Transverse colon (tissue), 4 donors: Measurements from ENCODE around the gene TMEM150B. TPM values are rescaled to one million over a fixed set of nuclear protein-coding genes. Genes with fewer than 3 reads are reported as not detected.

Experiments
- DNase-seq: peaks from one replicate; pipeline ENCODE4 v3.0.0-alpha.2; 2019
- H3K27ac ChIP-seq, 4 donors: fragments of 200-600 bp; sonication (generic); 2 replicates each; pipeline ENCODE4 v1.5.1; 2016 to 2018; ENCODE audit warnings: inconsistent platforms in 4 of 4
- H3K27me3 ChIP-seq: fragments of 200-600 bp; sonication (generic); 2 replicates; pipeline ENCODE4 v1.5.1; 2017; ENCODE audit warnings: inconsistent platforms
- H3K36me3 ChIP-seq, 4 donors: fragments of 200-600 bp; sonication (generic); 2 replicates each; pipeline ENCODE4 v1.5.1; 2017 to 2019; ENCODE audit warnings: inconsistent platforms in 4 of 4
- H3K4me1 ChIP-seq, 4 donors: fragments of 200-600 bp; sonication (generic); 2 replicates each; pipeline ENCODE4 v1.5.1; 2017 to 2020; ENCODE audit warnings: inconsistent platforms in 4 of 4
- H3K4me3 ChIP-seq, 4 donors: fragments of 200-600 bp; sonication (generic); 1 replicate in 1 of 4; 2 replicates in 3 of 4; pipeline versions ENCODE4 v1.5.1 to v1.6.1; 2017 to 2019; ENCODE audit warnings: inconsistent platforms in 4 of 4
- H3K9me3 ChIP-seq, 2 donors: fragments of 200-600 bp; sonication (generic); 2 replicates each; pipeline ENCODE4 v1.5.1; 2017 to 2019; ENCODE audit warnings: inconsistent platforms in 2 of 2
- EP300 ChIP-seq: sonication (generic); formaldehyde crosslinking; IDR thresholded peaks from one replicate; pipeline ENCODE4 v1.6.1; 2017; ENCODE audit warnings: antibody characterized with exemption, low read depth
- POLR2A ChIP-seq: fragments of 450-650 bp; IDR thresholded peaks from one replicate; pipeline ENCODE4 v1.6.1; 2016; ENCODE audit warnings: antibody characterized with exemption, mild to moderate bottlenecking, moderate library complexity
- POLR2AphosphoS5 ChIP-seq, 3 donors: sonication (generic); formaldehyde crosslinking; IDR thresholded peaks; one replicate each; pipeline ENCODE4 v1.6.1; 2016; ENCODE audit warnings: antibody characterized with exemption in 3 of 3
- WGBS, 2 donors: methylation state at CpG; one replicate each; pipeline ENCODE4 v1.1.5; 2018; ENCODE audit warnings: low coverage in 1 of 2; 5-methylcytosine and 5-hydroxymethylcytosine counted together
- in situ Hi-C, 4 donors: fragments of 200-750 bp; cut with MboI; loops; one replicate each; pipeline versions ENCODE4 v1.15.0 to v1.15.1; 2017; ENCODE audit warnings: low sequenced_read_pairs in 3 of 4, low pct_ligation_motif_present in 1 of 4, low pct_unique_long_range_greater_than_20kb in 1 of 4
- intact Hi-C: fragments of 100-400 bp; cut with DNase I; formaldehyde crosslinking; loops from one replicate; pipeline ENCODE4 v1.15.1; 2023; ENCODE audit warnings: low total_unique reads
- total RNA-seq, 4 donors: library from RNA; depleted of rRNA; stranded (reverse); fragments of >200 nt; gene quantifications; one replicate each; pipeline ENCODE4 v1.1.0, GENCODE V29; 2016
- TF ChIP-seq, protein P1 (sequence below), 5 experiments: fragments of 200-600 bp in 3 of 5; fragments of 450-650 bp in 2 of 5; sonication (generic) in 3 of 5; IDR thresholded peaks; 1 replicate in 2 of 5; 2 replicates in 3 of 5; pipeline ENCODE4 v1.5.1; 2016 to 2017; ENCODE audit warnings: antibody characterized with exemption in 5 of 5, inconsistent platforms in 3 of 5, mild to moderate bottlenecking in 2 of 5, moderate library complexity in 1 of 5

Gene TMEM150B
- total RNA-seq, 4 donors from 2014 or later, result 26.5 to 135 (median 57.4) TPM

DNA sequence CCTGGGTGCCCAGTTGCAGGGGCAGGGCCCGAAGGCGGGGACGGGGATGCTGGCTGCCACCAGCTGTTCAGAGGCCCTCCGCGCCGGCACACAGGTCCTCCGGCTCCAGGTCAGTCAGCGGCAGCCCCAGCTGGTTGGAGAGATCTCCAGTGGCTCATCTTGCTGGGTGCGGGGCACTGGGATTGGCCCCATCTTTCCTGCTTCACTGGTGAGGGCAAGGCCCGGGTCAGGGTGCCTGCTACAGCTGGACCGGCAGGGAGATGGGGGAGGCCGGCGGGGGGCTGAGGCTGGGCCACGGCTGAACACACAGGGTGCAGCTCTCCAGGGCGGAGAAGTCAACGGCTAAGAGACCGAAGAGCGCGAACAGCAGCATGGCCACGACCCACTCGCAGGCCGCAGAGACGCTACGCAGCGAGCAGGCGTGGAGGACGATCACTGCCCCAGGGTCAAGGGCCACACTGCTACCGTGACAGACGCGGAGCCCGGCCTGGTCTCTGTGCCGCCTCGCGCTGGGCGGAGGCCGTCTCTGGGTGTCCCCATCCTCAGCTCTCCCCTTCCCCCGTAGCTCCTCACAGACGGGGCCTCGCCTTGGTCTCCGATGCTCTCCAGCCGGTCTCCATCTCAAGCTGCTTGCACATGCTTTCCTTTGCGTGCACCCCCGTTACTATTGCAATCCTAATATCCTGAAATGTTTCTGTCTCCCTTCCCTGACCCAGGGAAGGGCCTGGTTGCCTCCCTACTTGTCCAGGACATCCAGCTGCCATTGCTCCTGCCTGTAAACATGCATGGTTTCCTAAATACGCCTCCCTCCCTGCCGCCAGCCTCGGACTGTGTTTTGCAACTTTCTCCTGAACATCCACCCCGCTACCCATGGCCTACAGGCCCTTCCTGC is 12.3 kb downstream of the TMEM150B start:
- H3K4me3 ChIP-seq, result no peak overlapping the region
- H3K36me3 ChIP-seq, result no peaks in the 10 kb centered on the region
- H3K27ac ChIP-seq, result no peak overlapping the region
- no peaks in the 10 kb centered on the region for H3K9me3 ChIP-seq
- WGBS, 2 donors, result 75 to 88% methylated on average over 5 to 47 of the region's 47 CpGs
- TF ChIP-seq POLR2A (no peak), EP300 (no peak), POLR2AphosphoS5 (IDR thresholded peaks at IDR 0.05) (no peak)
- TF ChIP-seq, protein P1, sequence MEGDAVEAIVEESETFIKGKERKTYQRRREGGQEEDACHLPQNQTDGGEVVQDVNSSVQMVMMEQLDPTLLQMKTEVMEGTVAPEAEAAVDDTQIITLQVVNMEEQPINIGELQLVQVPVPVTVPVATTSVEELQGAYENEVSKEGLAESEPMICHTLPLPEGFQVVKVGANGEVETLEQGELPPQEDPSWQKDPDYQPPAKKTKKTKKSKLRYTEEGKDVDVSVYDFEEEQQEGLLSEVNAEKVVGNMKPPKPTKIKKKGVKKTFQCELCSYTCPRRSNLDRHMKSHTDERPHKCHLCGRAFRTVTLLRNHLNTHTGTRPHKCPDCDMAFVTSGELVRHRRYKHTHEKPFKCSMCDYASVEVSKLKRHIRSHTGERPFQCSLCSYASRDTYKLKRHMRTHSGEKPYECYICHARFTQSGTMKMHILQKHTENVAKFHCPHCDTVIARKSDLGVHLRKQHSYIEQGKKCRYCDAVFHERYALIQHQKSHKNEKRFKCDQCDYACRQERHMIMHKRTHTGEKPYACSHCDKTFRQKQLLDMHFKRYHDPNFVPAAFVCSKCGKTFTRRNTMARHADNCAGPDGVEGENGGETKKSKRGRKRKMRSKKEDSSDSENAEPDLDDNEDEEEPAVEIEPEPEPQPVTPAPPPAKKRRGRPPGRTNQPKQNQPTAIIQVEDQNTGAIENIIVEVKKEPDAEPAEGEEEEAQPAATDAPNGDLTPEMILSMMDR (IDR thresholded peaks at IDR 0.05), result no peak
- no peak for DNase-seq
- intact Hi-C loops, result no loop called here
- H3K27me3 ChIP-seq, result no peaks in the 10 kb centered on the region
- in situ Hi-C loops, result no loop called here
- no peaks in the 10 kb centered on the region for H3K4me1 ChIP-seq

DNA sequence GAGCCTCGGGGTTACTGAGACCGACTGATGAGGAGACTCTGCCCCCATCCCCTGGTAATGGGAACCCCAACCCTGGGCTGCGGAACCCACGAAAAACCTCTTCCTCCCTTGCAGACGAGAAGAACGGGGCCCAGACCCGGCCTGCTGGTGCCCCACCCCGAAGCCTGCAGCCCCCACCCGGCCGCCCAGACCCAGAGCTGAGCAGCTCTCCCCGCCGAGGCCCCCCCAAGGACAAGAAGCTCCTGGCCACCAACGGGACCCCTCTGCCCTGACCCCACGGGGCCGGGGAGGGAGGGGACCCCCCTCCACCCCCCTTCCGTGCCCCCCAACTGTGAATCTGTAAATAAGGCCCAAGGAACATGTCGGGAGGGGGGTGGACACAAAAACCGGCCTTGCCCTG is 13.3 kb downstream of the TMEM150B start:
- no peak for DNase-seq
- Histone ChIP-seq H3K36me3 (no peaks in the 10 kb centered on the region), H3K4me3 (no peak overlapping the region), H3K27me3 (no peaks in the 10 kb centered on the region), H3K27ac (no peak overlapping the region), H3K4me1 (no peaks in the 10 kb centered on the region), H3K9me3 (no peaks in the 10 kb centered on the region)
- in situ Hi-C loops (no loop called here), intact Hi-C loops (no loop called here)
- 74% methylated on average over 10 of the region's 18 CpGs; no CpG with 5 or more reads in 1 of the 2 donors for WGBS, 2 donors
- TF ChIP-seq EP300, result no peak
- TF ChIP-seq, protein P1 (IDR thresholded peaks at IDR 0.05), result no peak
- no peak for TF ChIP-seq POLR2AphosphoS5 (IDR thresholded peaks at IDR 0.05)
- TF ChIP-seq POLR2A, result no peak

DNA sequence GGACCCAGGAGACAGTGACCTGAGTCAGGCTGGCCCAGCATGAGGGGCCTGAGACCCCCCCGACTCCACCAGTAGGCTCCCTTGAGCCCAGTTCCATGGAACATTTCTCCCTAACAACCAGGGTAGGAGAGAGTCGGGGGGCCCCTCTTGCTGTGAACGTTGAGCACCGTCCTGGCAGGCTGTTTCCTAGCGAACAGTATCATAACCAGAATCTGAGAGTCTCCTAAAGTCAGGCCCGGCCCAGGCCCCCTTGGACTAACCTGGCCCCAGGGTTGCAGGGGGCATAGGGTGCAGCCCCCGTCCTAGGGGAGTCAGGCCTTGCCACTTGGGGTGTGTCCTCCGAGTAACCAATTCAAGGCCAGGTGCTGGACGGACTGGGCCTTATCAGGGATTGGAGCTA is 13.7 kb downstream of the TMEM150B start:
- Histone ChIP-seq H3K4me1 (no peaks in the 10 kb centered on the region), H3K36me3 (no peaks in the 10 kb centered on the region), H3K9me3 (no peaks in the 10 kb centered on the region), H3K27ac (no peak overlapping the region), H3K4me3 (no peak overlapping the region), H3K27me3 (no peaks in the 10 kb centered on the region)
- WGBS, 2 donors, result 89% methylated on average over 9 of the region's 9 CpGs; no CpG with 5 or more reads in 1 of the 2 donors
- TF ChIP-seq, protein P1 (IDR thresholded peaks at IDR 0.05), result no peak
- TF ChIP-seq EP300 (no peak), POLR2A (no peak), POLR2AphosphoS5 (IDR thresholded peaks at IDR 0.05) (no peak)
- intact Hi-C loops, result no loop called here
- in situ Hi-C loops, result no loop called here
- no peak for DNase-seq

DNA sequence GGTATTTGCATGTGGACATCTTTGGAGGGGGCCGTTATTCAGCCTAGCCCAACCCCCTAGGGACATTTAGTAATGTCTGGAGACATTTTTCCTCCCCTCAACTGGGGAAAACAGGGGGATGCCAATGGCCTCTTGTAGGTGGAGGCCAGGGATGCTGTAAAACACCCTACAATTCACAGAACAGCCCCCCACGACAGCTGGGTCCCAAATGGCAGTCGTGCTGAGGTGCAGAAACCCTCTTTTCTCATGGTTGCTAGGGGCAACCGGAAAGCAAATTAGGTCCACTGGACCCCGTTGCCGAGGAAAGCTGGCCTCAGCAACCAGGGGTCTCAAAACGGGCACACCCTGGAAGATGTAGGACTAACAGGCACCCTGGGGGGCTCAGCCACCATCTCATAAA is 14.6 kb downstream of the TMEM150B start:
- in situ Hi-C loops (no loop called here), intact Hi-C loops (no loop called here)
- TF ChIP-seq POLR2A (no peak), POLR2AphosphoS5 (IDR thresholded peaks at IDR 0.05) (no peak), EP300 (no peak)
- TF ChIP-seq, protein P1 (IDR thresholded peaks at IDR 0.05), result no peak
- Histone ChIP-seq H3K27me3 (no peaks in the 10 kb centered on the region), H3K4me1 (no peaks in the 10 kb centered on the region), H3K27ac (no peak overlapping the region), H3K36me3 (no peaks in the 10 kb centered on the region), H3K4me3 (no peak overlapping the region), H3K9me3 (no peaks in the 10 kb centered on the region)
- WGBS, 2 donors, result 79 to 80% methylated on average over 1 to 7 of the region's 7 CpGs
- DNase-seq, result no peak
